GM19455 (cell line): ENCODE data around the gene APLN.

Experiments
- ATAC-seq: cut with Tn5 transposase; IDR thresholded peaks from one replicate; pipeline ENCODE4 v1.9.1; 2021; ENCODE audit not compliant: unreplicated experiment

Gene APLN

DNA sequence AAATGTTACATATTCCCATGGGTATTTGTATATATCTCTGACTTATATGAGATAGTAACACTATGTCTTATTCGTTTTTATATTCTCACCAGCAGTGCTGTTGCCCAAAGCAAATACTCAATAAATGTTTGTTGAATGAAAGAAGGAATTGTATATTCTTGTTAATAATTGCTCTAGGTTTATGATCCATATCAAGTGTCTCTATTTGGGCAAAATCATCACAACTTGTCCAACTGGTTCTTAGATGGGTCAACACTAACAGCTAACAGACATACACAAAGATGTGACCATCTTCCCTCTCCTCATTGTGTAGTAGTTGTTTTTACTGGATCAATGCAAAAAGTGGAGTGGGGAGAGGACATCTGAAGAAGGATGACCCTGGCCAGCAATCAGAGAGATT, 6.6 kb upstream of the APLN start:
- no peak for ATAC-seq

- no peak for ATAC-seq
Measured at GRCh38 chrX:129659861-129660260, 5.1 kb upstream of the APLN start.

GRCh38 chrX:129659141-129659540, 4.4 kb upstream of the APLN start:
- ATAC-seq, result no peak

- no peak for ATAC-seq
Measured at GRCh38 chrX:129658429-129658828, 3.7 kb upstream of the APLN start.

DNA sequence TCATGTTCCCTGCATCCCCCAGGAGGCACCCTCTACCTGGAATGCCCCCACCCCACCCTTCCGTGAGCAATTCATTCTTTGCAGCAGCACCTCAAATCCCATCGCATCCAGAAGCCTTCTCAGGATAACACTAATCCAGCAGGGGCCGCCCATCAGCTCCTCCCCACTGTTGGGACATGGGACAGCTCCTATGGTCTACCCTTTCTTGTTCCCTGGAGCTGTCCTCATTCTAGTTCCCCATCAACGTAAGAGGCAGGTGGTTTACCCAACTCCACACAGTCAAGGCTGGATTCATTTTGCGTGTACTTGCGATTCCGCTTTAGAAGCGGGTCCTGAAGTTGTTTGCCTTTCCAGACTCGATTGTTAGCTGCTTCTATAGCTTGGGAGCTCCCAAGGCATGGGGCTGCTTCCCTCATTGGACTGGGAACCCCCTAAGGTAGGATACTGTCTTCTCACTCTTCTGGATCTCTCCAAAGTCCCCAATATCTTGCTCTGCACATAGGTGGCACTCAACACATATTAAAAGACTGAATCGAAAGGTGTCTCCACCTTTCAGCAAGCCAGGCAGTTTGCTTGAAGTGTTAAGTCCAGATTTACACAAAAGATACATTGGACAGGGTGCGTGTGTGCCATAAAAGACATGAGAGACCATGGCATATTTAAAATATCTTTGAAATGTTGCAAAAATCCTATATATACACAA, 942 bp upstream of the APLN start:
- no peak for ATAC-seq

- peak; percentile 61 for ATAC-seq
Measured at GRCh38 chrX:129653971-129654651, 645 bp downstream of the APLN start.

GRCh38 chrX:129653181-129653970, 1.4 kb downstream of the APLN start:
- no peak for ATAC-seq

DNA sequence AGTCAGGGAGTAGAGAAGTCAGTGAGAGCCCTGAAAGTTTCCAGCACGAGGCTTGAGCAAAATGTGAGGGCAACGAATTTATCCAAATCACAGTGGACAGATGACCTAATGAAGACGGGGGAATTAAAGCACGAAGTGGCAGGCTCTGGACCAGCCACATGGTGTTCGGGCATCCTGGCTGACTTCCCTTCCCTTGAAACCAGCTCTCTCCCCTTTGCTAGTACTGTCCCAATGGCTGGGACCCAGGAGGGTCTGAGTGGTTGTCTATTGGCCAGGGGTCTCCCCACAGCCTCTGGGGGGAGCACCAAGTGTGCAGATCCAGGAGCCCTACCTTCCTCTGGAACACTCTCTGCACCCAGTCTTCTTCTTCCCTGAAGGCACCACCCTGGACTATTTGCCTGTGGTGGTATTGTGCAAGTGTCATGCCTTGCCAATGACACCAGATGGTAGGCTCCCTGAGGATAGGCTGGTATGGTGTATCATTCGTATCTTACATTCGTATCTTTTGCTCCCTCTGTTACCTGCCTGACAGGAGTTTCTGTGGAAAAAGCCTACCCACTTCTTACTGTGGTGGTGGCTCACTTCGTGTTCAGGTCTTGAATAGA, 2.1 kb downstream of the APLN start:
- ATAC-seq, result no peak

DNA sequence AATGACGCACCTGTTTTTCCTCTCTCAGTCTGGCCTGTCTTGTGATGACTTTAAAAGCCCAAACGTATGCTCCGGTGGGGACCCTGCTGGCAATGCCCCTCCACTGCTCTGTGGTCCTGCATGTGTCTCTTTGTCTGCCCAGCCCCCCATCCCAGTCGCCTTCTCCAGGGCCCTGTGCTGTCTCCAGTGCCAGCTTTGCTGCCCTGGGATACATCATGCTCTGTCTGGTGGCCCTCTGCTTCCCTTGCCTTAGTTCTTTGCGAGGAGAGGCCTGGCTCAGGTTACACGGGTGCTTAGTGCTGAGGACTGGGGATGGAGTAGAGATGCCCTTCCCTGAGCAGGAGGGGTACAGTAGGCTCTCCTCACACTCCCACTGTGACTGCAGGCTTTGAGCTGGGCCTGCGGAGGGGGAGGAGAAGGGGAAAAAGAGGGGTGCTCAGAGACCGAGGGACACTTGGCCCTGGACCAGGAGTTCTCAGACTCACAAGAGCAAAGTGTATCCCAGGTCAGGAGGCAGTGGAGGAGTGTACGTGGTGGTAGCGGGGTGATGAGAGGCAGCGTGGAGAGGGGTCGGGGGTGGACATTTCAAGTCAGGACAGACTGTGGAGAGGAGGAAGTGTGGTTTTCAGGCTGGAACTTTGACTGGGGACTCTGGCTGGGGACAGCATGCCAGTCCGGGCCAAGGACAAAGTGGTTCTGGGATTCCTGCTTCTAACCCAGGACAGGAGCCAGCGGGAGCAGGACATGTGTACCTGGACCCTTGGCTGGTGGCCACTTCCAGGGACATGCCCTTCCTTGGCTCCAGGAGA, 2.8 kb downstream of the APLN start:
- ATAC-seq, result no peak

DNA sequence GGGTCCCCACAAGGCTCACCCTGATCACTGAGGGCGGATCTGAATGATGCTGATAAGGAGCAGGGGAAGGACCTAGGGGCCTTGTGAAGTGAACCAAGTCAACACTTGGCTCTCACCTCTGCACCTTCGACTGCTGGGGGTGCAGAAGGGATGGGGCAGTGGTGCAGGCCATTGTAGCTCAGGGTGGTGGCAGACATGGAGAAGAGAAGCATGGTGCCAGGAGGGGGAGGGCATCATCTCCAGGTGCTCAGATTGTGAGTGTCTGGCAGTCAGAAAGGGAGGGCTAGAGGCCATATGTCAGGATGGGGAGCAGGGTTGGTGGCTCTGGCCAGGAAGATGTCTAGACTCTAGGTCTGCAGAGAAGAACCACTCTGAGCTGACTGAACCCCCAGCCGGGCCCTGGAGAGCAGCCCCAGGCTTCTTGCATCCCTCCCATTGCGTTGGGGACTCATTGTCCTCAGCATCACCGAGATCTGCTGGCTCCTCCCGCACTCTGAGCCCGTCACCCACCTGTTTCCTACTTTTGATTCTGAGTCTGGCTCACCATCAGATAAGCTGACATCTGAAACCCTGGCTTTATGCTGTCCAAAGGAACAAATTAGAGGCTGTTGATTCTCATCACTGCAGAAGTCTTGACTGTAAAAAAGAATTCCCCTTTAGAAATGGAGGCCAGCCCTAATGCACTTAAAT, 3.8 kb downstream of the APLN start:
- no peak for ATAC-seq

DNA sequence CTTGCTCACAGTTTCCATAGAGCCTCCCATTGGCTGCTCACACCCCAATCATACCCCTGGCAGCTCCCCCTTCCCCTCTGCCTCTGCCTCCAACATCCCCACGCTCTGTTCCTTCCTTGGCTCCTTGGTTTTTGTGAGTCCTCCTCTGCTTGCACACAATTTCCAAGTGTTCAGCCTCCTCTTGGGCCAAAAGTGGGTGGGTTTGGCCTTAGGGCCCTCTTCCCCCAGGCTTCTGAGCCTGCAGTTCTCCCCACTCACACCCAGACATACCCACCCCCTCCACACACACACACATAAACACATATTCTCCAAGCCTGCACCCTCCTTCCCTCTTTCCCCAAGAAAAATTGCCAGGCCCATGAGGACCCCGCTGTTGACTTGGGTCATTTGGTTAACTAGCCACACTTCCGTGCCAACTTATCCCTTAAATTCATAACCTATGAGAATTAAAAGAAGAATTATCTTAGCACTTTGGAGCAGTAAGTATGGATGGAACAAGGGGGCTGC, 4.5 kb downstream of the APLN start:
- no peak for ATAC-seq

DNA sequence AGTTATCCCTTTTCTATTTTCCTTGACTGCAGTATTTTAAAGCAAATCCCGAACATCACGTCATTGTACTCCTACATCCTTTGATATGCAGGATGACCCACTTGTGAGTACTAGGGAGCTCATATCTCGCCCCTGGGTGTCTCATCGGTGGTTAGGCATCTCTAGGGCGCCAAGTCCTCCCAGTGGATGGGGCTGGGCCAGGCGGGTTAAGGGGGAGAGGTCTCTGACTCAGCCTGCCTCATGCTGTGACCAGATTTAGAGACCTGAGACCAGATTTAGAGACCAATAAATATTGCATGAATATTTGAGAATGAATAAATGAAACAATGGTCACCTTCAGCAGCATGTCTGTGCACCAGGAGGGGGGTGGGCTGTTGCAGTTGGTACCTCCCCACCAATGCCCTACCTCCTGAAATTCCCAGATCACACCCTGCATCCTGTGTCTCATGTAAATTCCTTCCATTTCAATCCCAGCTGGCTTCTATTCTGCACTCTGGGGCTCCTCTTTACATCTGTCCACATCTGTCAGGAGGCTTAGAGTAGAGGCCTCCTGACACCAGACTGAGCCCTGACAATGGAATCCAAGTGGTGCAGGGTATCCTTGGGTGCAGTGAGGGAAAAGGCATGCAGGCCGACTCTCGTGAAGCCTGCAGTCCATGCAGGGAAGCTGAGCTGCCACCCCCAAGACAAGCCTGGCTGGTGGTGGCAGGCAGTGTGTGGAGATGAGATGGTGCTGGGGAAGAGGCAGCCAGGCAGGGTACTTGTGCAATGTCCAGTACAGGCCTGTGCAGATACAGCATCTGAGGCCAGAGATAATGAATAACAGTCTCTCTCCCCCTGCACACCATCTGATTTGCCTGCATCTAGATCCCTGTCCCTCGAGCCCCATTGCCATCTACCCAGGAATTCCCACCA, 5.2 kb downstream of the APLN start:
- ATAC-seq, result no peak

GRCh38 chrX:129648514-129649267, 6.1 kb downstream of the APLN start:
- ATAC-seq, result no peak

GRCh38 chrX:129647418-129648410, 7.0 kb downstream of the APLN start:
- ATAC-seq, result no peak

DNA sequence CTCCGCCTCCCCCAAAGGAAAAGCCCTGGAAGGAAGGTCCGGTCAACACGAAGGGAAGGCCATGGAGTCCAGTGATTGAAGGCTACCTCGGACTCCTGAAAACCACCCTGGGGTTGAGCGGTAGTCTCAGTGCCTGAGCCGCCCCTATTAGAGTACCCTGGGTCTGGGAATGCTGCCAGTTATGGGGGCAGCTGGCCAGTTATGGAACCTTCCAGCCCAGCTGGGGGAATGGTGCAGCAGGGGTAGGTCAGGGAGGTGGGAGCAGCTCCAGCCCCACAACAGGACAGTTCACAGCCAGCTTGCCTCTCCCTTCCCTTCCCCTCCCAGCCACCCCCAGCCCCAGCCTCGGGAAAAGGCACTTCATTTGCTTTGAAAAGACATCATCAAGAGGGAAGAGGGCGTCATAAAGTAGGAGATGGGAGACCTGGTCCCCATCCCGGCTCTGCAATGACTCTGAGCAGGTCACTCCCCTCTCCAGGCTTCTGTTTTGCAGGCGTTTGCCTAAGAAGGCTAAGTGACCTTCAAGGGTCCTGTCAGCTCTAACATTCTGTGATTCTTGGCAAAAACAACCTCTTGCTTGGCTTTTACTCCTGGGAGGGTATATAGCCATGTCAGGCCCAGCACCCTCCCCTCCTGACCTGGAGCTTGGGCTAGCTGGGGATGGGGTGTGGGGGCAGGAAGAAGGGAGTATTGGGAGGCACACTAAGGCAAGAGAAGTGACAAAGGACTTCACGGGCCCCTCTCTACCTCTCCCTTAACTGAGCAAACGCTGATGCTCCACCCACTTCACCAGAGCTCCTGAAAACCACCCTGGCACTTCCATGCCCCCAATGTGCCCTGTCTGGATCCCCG, 8.0 kb downstream of the APLN start:
- ATAC-seq, result no peak

DNA sequence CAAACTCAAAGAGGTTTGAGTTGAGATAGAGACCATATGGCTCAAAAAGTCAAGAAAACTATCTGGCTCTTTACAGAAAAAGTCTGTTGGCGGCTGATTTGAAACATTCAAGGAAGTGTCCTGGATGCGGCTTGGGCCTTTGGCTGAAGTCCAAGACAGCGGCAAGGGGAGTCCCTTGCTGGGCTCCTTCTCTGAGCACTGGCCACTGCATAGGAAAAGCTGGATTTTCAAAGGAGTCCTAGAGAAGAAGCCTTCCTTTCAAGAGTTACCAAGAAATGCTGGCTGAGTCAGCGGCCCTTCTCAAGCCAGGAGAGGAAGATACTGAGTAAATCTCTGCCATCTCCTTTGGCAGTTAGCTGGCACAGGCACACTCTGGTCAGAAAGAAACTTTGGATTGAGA, 12.1 kb downstream of the APLN start:
- no peak for ATAC-seq
